C4-2B (cell line): ENCODE data around the gene DAND5.
"Not testable (repeated sequence)": the region's sequence is repeated elsewhere in the genome, so short reads cannot be mapped to it uniquely, and the experiment has no call there.

ENCODE experiments used
- H3K27ac ChIP-seq: fragments of 450-650 bp; 2 replicates; pipeline ENCODE4 v1.5.1; 2017
- ZFX ChIP-seq: fragments of 450-650 bp; IDR thresholded peaks from 2 replicates; pipeline ENCODE4 v1.6.1; 2017
- TF ChIP-seq, protein P1 (sequence below): fragments of 450-650 bp; conservative IDR thresholded peaks from 2 replicates; pipeline ENCODE4 v1.5.1; 2017; ENCODE audit warnings: mild to moderate bottlenecking

The DAND5 gene

GRCh38 chr19:12974301-12975220 lies 5.2 kb downstream of the DAND5 start:
- no peak overlapping the region for H3K27ac ChIP-seq
- TF ChIP-seq, protein P1, sequence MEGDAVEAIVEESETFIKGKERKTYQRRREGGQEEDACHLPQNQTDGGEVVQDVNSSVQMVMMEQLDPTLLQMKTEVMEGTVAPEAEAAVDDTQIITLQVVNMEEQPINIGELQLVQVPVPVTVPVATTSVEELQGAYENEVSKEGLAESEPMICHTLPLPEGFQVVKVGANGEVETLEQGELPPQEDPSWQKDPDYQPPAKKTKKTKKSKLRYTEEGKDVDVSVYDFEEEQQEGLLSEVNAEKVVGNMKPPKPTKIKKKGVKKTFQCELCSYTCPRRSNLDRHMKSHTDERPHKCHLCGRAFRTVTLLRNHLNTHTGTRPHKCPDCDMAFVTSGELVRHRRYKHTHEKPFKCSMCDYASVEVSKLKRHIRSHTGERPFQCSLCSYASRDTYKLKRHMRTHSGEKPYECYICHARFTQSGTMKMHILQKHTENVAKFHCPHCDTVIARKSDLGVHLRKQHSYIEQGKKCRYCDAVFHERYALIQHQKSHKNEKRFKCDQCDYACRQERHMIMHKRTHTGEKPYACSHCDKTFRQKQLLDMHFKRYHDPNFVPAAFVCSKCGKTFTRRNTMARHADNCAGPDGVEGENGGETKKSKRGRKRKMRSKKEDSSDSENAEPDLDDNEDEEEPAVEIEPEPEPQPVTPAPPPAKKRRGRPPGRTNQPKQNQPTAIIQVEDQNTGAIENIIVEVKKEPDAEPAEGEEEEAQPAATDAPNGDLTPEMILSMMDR: no peak
- TF ChIP-seq ZFX: no peak

DNA sequence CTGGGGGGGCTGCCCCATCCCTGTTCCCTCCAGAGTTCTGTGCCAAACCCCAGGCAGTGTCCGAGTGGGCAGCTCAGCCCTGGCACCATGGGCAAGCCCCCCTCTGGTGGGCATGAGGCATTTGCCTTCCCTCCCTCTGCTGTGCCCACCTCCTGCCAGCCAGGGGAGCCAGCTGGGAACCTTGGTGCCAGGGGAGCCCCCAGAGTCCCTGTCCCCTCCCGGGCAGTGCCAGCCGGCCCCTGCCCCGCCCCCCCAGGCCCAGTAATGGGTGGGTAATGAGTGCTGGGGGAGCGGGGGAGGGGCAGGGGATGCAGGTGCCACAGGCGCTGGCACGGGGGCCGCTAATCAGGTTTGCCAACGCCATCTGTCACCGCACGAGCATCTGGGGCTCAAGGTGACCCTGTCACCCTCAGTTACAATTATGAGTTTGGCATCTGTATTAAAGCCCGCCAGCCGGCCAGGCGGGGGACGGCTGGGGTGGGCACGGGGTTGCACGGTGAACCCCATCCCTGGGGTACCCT lies 5.9 kb downstream of the DAND5 start:
- TF ChIP-seq, protein P1: no peak
- no peak for TF ChIP-seq ZFX
- H3K27ac ChIP-seq: no peak overlapping the region

GRCh38 chr19:12976109-12976508 lies 6.7 kb downstream of the DAND5 start:
- H3K27ac ChIP-seq: not testable (repeated sequence)

GRCh38 chr19:12979974-12980373 lies 10.6 kb downstream of the DAND5 start:
- TF ChIP-seq, protein P1: no peak
- TF ChIP-seq ZFX: no peak
- H3K27ac ChIP-seq: no peak overlapping the region

- TF ChIP-seq, protein P1: no peak
- TF ChIP-seq ZFX: no peak
- H3K27ac ChIP-seq: peak overlapping the region; percentile 36; the same call in 1 of the 2 replicates
Observed at GRCh38 chr19:12982648-12983047, 13.3 kb downstream of the DAND5 start.

DNA sequence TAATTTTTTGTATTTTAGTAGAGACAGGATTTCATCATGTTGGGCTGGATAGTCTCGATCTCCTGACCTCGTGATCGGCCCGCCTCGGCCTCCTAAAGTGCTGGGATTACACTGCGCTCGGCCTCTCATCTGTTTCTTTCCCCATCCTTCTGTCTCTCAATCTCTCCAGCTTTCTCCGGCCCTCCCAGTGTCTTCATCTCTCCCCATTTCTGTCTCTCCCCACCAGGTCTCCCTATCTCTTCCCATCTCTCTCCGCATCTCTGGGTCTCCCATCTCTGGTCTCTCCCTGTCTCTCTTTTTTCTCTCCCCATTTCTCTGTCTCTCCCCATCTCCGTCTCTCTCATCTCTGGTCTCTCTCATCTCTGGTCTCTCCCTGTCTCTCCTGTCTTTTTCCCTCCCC lies 13.7 kb downstream of the DAND5 start:
- peak overlapping the region; percentile 36 for H3K27ac ChIP-seq
- no peak for TF ChIP-seq ZFX
- TF ChIP-seq, protein P1: no peak

- peak overlapping the region; percentile 36 for H3K27ac ChIP-seq
- TF ChIP-seq ZFX: no peak
- TF ChIP-seq, protein P1: peak; percentile 99
Observed at GRCh38 chr19:12983542-12984142, 14.3 kb downstream of the DAND5 start.
